Cardiac septum (tissue), 1 donor: ENCODE results near the gene GPATCH4. TPM values are rescaled to one million over a fixed set of nuclear protein-coding genes. Genes with fewer than 3 reads are reported as not detected.
"Not testable (repeated sequence)": the region's sequence is repeated elsewhere in the genome, so short reads cannot be mapped to it uniquely, and the experiment has no call there.

ENCODE experiments used
- DNase-seq: peaks from one replicate; pipeline ENCODE4 v3.0.0-alpha.2; 2020; ENCODE audit warnings: low spot score
- intact Hi-C: fragments of 100-400 bp; cut with DNase I; formaldehyde crosslinking; loops from one replicate; pipeline ENCODE4 v1.14.0; 2022
- long read RNA-seq: library from polyadenylated mRNA; unstranded; transcript quantifications from one replicate; pipeline ENCODE4 v2.0.0, GENCODE V29; 2021
- total RNA-seq: library from RNA; stranded (reverse); fragmentation: NEBNext Ultra II Directional; extraction: Animal tissue kit (Norgen Biotek cat#: 25700); gene quantifications from one replicate; pipeline ENCODE4 v1.2.1, GENCODE V29; 2021
- donor health status: DM: no; HTN: no; CAD: no.

Gene GPATCH4
- 15.5 TPM for total RNA-seq
- long read RNA-seq, transcript GPATCH4-201 (8 exons, 1,972 nt), result major isoform, 9 of 19 reads
- long read RNA-seq, partial matches to known transcripts, result 1 of 19 reads
- long read RNA-seq, other reads (novel, unspliced or antisense), result 8 of 19 reads

DNA sequence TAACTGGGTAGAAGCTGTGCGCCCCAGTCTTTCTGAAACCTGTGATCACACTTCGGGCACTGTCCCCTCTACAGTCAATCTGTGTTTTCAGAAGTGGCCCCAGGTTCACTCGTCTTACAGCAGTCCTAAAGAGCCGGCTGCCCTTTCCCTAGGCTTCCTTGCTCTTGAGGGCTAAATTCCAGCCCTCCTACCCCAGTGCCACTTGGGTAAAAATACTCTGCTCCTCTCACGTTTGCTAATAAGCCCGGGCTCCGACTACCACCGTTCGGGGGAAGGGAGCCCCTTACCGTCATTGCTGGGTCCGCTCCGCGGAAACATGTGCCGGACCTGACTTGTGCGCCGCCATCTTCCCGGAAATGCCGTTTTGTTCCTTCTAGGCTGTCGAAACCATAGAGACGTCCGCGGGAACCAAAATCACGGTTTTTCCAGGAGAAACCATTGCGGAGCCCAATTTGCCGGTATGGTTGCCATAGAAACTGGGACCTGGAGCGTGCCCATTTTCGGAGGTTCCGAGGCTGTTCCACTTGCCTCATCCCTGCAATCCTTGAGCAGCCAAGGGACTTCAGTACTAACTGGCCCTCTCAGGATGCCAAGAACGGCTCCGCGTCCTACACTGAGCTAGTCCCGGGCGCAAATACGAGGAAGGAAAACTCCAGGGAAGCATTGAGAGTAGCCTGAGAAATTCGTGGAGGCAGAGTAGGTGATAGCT lies at the start of gene GPATCH4:
TSS of gene GPATCH4 (minus strand) at position 358 of the 709 bp plus-strand sequence.
- intact Hi-C loops, result loop anchor here (2.0 kb wide), 1 partner anchor 144 kb away; no protein-coding TSS in a partner anchor
- DNase-seq, result peak; percentile 89

DNA sequence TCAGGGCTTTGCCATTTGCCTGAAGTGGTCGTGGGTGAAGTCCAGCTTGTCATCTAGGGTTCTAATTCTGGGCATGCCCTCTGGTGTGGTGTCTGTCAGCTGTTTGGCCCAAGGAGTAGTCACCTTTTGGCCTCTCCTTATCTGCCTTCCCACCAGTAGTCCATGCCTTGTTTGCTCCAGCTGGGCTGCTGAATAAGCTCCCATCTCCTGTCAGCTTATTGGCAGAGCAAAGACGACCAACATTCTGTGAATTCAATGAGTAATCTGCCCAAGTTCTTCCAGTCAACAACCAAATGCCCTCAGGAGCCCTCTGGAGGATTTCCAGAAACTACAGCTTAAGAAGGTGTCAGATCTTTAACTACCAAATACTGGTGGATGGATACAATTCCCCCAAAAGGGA lies 47.7 kb upstream of the GPATCH4 start:
- intact Hi-C loops, result no loop called here
- DNase-seq, result no peak

DNA sequence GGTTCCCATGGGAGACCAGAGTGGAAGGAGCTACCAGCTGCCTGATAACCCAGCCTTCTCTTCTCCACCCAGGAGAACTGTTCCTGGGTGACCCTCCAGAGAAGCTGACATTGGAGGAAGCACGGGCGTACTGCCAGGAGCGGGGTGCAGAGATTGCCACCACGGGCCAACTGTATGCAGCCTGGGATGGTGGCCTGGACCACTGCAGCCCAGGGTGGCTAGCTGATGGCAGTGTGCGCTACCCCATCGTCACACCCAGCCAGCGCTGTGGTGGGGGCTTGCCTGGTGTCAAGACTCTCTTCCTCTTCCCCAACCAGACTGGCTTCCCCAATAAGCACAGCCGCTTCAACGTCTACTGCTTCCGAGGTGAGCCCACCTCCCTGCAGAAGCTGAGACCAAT lies 47.2 kb upstream of the GPATCH4 start:
- intact Hi-C loops, result no loop called here
- no peak for DNase-seq

DNA sequence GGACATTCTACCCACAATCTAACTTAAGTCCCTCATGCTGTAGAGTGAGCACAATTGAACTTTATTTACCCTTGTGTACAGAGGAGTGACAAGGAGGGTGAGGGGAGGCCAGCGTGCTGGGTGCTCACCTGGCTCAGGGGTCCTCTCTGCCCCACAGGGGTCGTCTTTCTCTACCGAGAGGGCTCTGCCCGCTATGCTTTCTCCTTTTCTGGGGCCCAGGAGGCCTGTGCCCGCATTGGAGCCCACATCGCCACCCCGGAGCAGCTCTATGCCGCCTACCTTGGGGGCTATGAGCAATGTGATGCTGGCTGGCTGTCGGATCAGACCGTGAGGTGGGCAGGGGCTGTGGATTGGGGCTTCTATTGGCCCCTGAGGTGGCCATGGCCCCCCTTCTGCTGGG lies 46.1 kb upstream of the GPATCH4 start:
- intact Hi-C loops, result no loop called here
- no peak for DNase-seq

- intact Hi-C loops, result no loop called here
- DNase-seq, result no peak
Measured at GRCh38 chr1:156646738-156647211, 45.5 kb upstream of the GPATCH4 start.

GRCh38 chr1:156645666-156646065 lies 44.4 kb upstream of the GPATCH4 start:
- intact Hi-C loops, result no loop called here
- no peak for DNase-seq

DNA sequence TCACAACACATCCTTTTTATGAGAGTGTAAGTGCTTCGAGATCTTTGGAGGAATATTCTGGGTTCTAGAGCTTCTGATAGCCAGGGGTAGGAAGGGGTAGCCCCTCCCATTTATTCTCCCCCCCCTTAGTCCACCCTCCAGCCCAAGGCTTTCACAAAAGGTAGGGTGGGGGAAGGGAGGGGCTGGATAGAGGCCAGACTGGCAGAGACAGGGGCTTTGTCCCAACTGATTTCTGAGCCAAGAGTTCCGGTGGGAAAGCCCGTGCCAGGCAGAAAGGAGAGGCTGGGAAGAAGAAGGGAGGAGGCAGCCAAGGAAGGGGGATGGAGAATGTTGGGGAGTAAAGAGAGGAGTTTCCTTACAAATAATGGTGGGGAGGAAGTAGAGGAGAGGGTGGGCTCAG lies 43.8 kb upstream of the GPATCH4 start:
- intact Hi-C loops, result no loop called here
- no peak for DNase-seq

DNA sequence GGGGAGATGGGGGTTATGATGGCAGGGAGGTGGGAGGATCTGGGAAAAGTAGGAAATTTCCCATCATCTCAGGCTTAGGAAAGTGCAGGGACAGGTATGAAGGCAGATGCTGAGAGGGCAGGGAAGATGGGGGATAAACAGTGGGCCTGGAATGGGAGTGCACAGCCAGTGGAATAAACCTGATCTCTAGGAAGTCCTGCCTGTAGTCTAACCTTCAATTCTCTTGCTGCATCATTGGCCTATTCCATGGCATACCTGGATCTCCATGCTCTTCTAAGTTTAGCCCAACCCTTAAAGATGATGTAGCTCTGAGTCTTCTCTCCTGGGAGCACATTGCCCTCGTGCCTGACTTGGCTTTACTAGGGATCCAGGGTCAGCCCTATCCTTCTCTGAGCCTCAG lies 43.4 kb upstream of the GPATCH4 start:
- intact Hi-C loops, result no loop called here
- no peak for DNase-seq

- intact Hi-C loops, result no loop called here
- DNase-seq, result no peak
Measured at GRCh38 chr1:156644146-156644545, 42.9 kb upstream of the GPATCH4 start.

DNA sequence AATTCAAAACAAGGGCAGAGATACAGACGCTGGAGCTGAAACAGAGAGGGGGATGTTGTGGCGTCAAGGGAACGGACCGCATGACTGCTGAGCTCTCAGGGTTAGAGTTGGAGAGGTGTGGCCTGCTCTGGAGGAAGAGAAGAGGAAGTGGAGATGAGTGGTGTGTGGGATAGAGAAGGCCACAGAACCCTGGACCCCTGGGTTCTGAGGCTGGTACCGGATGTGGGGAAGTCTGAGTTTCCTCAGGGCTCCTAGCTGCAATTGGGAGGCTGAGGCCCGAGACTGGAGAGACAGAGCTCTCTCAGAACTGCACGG lies 42.5 kb upstream of the GPATCH4 start:
- no peak for DNase-seq
- intact Hi-C loops, result no loop called here

GRCh38 chr1:156643049-156643777 lies 41.9 kb upstream of the GPATCH4 start:
- intact Hi-C loops, result no loop called here
- DNase-seq, result no peak

DNA sequence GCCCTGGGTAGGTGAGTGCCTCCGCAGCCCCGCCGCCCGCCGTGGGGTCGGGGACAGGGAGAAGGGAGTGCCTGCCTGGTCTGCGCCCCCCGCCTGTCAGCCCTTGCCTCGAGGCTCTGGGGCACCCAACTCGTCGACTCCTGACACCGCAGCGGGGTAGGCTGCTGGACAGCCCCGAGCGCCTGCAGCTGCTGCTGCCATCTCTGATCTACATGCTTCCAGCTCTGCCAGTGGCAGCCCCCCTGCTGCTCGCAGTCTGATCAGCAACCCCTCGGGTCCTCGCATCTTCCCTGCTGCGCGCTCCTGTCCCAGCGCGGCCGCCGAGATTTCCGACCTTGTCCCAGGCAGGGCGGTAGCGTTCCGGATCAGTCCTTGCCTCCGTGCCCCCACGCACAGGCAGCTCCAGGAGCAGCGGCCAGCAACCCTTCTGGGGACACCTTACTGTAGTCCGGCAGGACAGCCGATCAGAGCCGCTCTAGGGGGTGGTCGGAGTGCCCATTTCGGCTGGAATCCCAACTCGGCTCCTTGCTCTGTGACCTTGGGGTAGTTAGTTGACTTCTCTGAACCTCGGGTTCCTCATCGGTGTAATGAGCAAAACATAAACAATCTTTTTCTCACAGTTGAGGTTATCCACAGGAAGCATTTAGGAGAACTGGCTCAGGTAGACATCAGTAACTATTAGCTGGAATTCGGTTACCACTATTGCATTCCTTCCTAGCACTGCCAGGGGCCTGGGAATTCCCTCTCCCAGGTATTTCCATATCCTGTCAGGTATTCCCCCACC lies 41.2 kb upstream of the GPATCH4 start:
- intact Hi-C loops, result no loop called here
- no peak for DNase-seq

GRCh38 chr1:156641761-156642264 lies 40.5 kb upstream of the GPATCH4 start, which contains the start of gene BCAN:
TSS of gene BCAN (plus strand) at chr1:156642117. CDS start at chr1:156646055, 3,938 bp downstream.
- intact Hi-C loops, result no loop called here
- no peak for DNase-seq

DNA sequence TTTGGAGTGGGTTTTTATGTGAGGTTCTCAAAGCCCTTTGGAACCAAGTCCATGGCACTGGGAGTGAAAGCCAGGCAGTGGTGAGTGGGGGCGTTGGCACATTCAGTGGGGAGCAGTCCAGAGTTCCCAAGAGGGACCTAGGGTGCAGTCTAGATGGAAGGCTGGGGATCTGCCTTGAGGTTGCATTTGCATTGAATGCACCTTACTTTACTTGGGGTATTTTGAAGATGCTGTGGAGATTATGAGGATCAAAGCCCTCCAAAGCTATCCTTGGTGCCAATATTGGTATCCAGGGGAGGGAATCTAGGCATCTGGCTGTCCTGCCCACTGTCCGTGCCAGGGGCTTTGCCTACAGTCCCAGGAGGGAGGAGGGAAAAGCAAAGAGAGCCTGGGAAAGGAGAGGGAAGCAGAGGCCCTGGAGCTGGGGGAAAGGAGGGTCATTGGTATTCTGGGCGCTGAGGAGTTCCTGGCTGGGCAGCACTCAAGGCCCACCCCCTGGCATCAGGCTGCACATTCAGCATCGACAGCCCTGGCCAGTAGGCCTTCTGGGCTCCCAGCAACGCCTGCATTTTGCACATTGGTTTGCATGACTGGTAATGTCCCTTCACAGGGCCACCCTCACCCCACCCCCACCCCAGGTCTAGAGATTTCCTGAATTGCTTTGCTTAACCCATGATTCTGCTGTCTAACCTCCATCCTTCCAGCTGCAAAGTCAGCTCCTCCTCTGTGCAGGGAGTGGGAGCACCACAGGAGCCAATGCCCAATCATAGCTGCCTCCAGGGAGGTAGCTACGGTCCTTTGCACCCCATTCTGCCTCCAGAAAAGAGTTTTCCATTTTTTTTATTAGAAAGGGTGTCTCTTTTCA lies 39.8 kb upstream of the GPATCH4 start:
- intact Hi-C loops, result no loop called here

GRCh38 chr1:156639601-156640101 lies 38.4 kb upstream of the GPATCH4 start:
- intact Hi-C loops, result no loop called here
- no peak for DNase-seq

More for the DNA sequence above, 39.8 kb upstream of the GPATCH4 start:
- DNase-seq, result no peak

DNA sequence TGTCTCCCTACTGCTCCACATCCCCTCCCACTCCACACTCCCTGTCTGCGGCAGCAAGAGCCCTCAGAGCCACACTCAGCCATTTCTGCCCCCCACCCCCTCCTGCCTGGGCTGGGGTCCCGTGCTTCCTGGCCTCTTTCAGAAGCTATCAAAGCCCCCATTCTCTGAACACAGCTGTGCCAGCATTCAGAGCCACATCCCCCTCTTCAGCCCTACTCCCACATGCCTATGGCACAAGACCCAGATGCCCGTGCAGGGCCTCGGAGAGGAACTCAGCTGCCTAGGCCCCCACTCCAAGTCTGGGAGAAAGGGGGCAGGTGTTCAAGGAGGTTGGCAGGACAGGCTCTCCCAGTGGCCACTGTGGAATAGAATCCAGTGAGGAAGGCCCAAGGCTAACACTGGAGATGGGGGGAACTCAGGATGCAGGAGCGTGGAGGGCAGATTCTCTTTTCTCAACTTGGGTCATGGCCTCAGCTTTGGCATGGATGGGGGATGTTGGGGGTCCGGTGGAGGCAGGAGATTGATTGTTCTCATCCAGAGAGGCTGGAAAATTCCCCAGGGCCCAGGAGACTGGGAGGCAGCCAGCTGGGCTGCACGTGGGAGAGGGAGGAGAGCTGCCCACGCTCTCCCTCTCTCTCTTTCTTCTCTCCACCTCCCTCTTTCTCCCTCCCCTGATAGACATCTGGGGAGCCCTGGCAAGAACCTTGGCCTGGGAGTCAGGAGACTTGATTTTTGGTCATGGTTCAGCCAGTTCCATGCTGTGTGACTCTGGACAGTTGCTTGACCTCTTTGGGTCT lies 37.1 kb upstream of the GPATCH4 start:
- DNase-seq, result no peak
- intact Hi-C loops, result no loop called here

GRCh38 chr1:156632355-156632754 lies 31.1 kb upstream of the GPATCH4 start:
- DNase-seq, result no peak
- intact Hi-C loops, result no loop called here

DNA sequence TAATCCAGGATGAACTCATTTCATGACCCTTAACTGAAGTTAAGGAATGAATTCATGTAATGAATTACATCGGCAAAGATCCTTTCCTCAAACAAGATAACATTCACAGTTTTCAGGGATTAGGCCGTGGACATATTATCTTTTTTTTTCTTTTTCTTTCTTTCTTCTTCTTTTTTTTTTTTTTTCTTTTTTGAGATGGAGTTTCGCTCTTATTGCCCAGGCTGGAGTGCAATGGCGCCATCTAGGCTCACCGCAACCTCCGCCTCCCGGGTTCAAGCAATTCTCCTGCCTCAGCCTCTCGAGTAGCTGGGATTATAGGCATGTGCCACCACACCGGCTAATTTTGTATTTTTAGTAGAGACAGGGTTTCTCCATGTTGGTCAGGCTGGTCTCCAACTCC lies 29.9 kb upstream of the GPATCH4 start:
- intact Hi-C loops, DNase-seq: not testable (repeated sequence)
